MV-4-11 (cell line): ENCODE measurements around the gene POLN.

Experiments
- DNase-seq: peaks from one replicate; lab custom pipeline; 2025; lab: John Stamatoyannopoulos, UW

Gene POLN

DNA sequence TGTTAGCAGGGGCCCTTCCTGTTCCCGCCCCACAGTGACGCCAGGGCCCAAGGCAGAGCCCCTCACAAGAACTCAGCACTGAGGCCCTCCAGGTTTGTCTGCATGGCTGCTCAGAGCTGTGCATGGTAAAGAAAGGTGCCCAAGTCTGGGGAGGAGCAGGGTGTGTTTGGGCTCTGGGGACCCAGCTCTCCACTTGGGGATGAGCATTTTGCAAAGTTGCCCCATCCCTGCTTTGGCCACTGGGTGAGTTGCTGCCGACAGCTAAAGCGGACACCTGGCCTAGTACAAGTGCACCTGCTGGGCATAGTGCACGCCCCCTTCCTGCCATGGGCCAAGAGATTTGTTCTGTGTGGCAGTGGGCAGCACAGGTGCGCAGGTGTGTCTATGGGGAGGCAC lies 22.0 kb upstream of the POLN start:
- DNase-seq: no peak

- DNase-seq: no peak
Measured at GRCh38 chr4:2262944-2263250, 21.0 kb upstream of the POLN start.

- peak; percentile 99 for DNase-seq
Measured at GRCh38 chr4:2262145-2262943, 20.4 kb upstream of the POLN start.

GRCh38 chr4:2261853-2262144 lies 19.9 kb upstream of the POLN start, which contains the start of gene MXD4:
Gene MXD4, minus strand, starts transcription at chr4:2262109. Its CDS starts 129 bp downstream, at chr4:2261980.
- DNase-seq: no peak

- DNase-seq: peak; percentile 21
Measured at GRCh38 chr4:2261110-2261852, 19.4 kb upstream of the POLN start.

GRCh38 chr4:2260344-2261109 lies 18.6 kb upstream of the POLN start:
- DNase-seq: no peak

- no peak for DNase-seq
Measured at GRCh38 chr4:2259541-2260343, 17.8 kb upstream of the POLN start.

GRCh38 chr4:2259036-2259540 lies 17.2 kb upstream of the POLN start:
- no peak for DNase-seq

GRCh38 chr4:2258091-2259035 lies 16.4 kb upstream of the POLN start:
- DNase-seq: no peak

GRCh38 chr4:2257361-2258081 lies 15.6 kb upstream of the POLN start:
- DNase-seq: no peak

- DNase-seq: no peak
Measured at GRCh38 chr4:2256781-2257191, 14.9 kb upstream of the POLN start.

GRCh38 chr4:2256156-2256731 lies 14.3 kb upstream of the POLN start:
- DNase-seq: no peak

DNA sequence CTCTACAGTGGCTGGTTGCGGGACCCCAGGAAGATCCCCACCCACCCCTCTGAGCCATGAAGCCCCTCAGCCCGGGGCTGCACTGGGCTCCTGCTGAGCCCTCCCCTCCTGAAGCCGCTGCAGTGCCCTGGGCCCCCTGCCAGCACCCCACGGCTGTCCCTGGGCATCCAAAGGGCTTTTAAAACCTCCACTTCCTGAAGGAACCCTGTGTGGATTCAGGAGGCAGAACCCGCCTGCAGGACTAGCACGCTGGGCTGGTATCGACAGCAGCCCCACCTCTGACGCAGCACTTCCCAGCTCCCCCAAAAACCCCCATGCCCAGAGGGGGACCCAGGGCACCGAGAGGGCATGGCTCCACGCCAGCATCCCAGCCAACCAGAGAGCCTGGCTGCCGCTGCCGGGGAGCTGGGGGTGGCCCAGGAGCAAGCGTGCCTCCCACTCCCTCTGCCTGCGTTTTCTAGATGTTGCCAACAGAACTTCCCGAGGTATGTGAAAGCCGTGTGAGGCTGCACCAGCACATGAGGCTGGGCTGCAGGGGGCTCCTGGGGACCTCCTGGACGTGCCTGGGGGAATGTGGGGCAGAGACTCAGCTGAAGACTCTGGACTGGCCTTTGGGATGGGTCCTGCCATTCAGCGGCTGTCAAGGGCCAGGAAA lies 13.7 kb upstream of the POLN start:
- DNase-seq: no peak

- DNase-seq: no peak
Measured at GRCh38 chr4:2254665-2255500, 13.0 kb upstream of the POLN start.

- DNase-seq: no peak
Measured at GRCh38 chr4:2253160-2254084, 11.5 kb upstream of the POLN start.

DNA sequence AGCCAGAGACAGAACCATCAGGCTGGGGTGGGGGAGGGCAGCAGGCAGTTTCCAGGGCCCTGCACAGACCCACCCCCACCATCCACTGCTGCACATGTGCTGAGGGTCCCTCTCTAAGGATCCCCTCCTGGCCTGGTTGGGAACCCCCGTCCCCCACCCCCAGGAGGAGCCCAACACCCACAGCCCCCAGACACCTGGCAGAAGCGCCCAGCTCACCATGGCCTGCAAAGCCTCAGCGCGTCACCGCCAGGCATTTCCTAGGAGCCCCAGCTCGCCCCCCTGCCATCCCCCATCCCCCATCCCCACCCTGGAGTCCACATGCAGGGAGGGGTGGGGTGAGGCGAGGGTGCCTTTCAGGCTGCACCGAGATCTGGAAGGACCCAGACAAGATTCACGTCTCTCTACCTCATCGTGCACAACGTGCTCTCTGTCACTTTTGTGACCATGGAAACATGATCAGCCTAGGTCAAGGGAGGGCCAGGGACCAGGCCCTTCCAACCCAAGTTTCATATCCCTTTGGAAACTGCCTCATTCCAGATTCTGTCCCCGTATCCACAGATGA lies 10.7 kb upstream of the POLN start:
- no peak for DNase-seq
